Fibroblast of skin of abdomen (primary cell): ENCODE data around the gene ALB. TPM values are rescaled to one million over a fixed set of nuclear protein-coding genes. Genes with fewer than 3 reads are reported as not detected.
"Not testable (repeated sequence)": the region's sequence is repeated elsewhere in the genome, so short reads cannot be mapped to it uniquely, and the experiment has no call there.

Source experiments
- DNase-seq: peaks from one replicate; pipeline ENCODE4 v3.0.0-alpha.2; 2013
- polyA plus RNA-seq, 2 experiments: library from polyadenylated mRNA; unstranded; fragments of 120-200 nt; gene quantifications; one replicate each; pipeline ENCODE4 v1.2.1, GENCODE V29; 2013; ENCODE audit not compliant: insufficient read length in 2 of 2

The ALB gene
- polyA plus RNA-seq (2013, experiment 1 of 2; ENCODE audit: insufficient read length), result 0.44 TPM
- 0.19 TPM for polyA plus RNA-seq (2013, experiment 2 of 2; ENCODE audit: insufficient read length)

- DNase-seq, result no peak
Measured at GRCh38 chr4:73404042-73404441, at the start of gene ALB. Gene ALB, plus strand, starts transcription at chr4:73404287. Its CDS starts 41 bp downstream, at chr4:73404328.

DNA sequence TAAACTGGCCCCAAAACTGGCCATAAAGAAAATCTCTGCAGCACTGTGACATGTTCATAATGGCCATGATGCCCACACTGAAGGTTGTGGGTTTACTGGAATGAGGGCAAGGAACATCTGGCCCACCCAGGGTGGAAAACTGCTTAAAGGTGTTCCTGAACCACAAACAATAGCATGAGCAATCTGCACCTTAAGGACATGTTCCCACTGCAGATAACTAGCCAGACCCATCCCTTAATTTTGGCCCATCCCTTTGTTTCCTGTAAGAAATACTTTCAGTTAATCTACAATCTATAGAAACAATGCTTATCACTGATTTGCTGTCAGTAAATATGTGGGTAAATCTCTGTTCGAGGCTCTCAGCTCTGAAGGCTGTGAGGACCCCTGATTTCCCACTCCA, 46.9 kb upstream of the ALB start:
- DNase-seq, result not testable (repeated sequence)

DNA sequence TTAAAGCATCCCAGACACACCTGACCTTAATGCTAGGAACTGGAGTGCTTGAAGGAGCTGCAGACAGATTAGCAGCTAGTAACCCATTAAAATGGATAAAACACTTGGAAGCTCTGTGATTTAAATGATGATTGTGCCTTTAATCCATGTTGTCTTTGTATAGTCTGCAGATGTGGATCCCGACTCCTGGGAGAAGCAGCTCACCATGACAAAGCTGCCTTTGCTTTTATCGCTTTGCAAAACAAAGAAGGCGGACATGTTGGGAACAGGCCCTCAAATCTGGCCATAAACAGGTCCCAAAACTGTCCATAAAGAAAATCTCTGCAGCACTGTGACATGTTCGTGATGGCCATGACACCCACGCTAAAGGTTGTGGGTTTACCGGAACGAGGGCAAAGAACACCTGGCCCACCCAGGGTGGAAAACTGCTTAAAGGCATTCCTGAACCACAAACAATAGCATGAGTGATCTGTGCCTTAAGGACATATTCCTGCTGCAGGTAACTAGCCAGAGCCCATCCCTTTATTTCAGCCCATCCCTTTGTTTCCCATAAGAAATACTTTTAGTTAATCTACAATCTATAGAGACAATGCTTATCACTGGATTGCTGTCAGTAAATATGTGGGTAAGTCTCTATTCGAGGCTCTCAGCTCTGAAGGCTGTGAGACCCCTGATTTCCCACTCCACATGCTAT, 34.4 kb upstream of the ALB start:
- DNase-seq, result not testable (repeated sequence)

- DNase-seq, result no peak
Measured at GRCh38 chr4:73375328-73375741, 28.8 kb upstream of the ALB start.

DNA sequence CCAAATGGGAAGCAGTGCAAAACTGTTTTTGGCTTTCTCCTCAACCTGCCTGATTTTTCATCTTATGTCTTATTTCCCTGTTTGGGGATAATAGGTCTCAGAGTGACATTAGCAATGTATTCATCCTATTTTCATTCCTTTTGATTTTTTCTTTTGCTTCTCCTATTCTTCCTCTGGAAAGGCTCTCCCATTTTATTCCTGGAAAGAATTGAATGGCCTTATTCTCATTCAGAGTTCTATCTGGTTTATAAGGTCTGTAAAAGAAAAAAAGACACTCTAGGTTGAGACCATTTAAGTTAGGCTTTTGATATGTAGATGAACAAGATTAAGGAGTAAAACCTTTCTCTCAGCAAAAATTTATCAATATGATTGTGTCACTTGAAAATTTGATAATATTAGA, 27.8 kb upstream of the ALB start:
- DNase-seq, result no peak

GRCh38 chr4:73376976-73377375, 27.1 kb upstream of the ALB start:
- DNase-seq, result no peak

DNA sequence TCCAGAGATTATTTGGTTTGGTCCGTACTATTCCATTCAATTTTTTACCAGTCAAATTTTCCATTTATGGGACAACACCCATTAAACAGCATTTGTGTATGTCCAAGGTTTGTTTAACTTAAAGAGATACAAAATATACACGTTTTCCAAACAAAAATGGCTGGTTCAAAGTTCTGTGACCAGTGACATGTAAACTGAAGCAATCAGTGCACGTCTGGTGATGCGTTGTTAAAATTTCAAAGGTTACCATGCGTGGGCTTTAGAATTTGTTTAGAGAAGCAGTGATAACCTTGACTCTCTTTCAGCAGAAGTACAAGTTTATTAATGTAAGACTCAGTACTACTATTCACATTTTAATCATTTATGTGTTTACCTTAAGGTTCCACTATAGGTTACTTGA, 25.2 kb upstream of the ALB start:
- no peak for DNase-seq

GRCh38 chr4:73379946-73380345, 24.1 kb upstream of the ALB start:
- DNase-seq, result no peak

DNA sequence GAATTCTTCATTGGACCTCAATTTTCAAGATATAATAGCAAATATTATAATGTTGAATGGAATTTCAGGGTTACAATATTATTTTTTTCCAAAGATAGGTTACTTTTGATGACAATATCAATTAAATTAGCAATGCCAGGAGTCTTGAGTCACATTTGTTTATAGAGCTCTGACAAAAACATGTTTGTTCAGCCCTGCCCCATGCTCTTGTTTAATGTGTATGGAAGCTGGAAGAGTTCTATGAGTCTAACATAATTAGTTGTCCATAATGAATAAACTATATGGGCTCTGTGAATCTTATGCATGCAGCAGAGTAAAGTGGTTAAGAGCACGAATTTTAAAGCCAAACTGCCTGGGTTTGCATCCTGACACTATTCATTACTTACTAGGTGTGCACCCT, 22.9 kb upstream of the ALB start:
- DNase-seq, result no peak

DNA sequence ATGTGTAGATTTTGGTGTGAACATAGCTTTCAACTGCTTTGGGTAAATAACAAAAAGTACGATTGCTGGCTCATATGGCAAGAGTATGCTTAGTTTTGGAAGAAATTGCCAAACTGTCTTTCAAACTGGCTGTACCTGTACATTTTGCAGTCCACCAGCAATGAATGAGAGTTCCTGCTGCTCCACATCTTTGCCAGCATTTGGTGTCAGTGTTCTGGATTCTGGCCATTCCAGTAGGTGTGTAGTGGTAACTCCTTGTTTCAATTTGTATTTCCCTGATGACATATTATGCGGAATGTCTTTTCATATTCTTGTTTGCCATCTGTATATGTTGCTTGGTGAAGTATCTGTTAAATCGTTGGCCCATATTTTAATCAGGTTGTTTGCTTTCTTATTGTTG, 20.6 kb upstream of the ALB start:
- no peak for DNase-seq

DNA sequence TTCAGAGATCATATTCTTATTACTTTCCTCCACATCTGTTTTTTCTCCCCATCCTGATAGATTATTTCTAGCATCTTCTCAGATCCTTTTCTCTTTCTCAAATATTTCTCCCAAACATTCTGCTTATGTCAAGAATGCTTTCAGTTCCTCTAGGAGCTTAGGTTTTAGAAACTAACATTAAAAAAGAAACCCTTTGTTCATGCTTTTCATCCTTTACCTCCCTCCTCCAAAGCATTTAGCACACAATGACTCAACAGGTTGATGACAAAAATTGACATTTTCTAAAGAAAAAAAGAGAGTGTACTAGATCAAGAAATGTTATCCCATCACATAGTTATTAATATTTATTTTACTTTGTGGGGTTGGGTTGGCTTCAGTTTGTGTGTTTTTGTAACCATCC, 16.5 kb upstream of the ALB start:
- no peak for DNase-seq

DNA sequence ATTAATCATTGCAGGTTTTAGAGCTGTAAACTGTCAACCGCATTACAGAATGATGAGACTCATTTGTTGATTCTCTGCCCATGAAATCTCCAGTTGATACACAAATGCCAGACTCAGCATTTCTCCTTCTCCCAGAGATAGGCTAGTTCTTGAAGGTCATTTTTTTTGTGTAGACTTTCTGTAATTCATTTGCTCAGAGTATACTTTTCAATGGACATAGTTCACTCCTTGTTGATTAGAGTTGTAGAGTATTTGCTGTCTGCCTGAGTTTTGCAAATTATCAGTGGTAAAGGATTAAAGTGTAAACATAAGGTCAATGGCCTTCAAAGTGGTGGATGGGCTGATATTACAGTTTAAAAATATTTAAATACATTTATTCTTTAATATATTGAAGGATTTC, 15.2 kb upstream of the ALB start:
- no peak for DNase-seq

GRCh38 chr4:73389663-73390062, 14.4 kb upstream of the ALB start:
- not testable (repeated sequence) for DNase-seq

DNA sequence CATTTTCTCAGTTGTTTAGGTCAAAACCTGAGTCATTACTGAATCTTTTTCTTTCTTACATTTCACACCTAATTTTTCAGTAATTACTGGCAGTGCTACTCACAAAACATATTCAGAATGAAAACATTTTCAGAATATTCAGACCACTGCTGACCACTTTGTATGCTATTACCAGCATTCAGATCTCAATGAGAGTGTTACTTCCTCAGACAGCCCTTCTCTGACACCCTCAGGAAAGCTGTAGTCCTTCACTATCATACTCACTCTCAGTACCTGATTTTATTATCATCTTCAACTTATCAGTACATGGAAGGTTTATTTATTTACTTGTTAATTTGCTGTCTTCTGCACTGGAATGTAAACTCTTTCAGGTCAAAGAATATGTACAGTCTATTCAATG, 12.3 kb upstream of the ALB start:
- no peak for DNase-seq

DNA sequence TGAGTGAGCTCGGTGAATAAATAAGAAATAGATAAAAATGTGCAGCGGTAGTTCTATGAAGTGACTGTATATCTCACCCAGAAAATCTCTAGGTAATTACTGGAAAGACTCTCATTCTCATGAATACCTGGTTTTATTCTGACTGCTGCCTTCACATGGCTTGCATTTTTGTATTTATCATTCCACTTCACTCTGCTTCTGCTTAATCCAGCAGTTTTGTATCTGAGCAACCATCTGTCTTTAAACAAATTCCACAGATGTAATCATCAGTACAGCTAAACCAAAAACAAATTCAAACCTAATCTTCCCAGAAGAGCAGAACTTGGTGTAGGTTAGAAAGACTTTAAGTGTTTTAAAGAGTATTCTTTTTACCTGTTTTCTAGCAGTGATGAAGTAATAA, 11.2 kb upstream of the ALB start:
- DNase-seq, result no peak

GRCh38 chr4:73396304-73396703, 7.8 kb upstream of the ALB start:
- DNase-seq, result no peak

DNA sequence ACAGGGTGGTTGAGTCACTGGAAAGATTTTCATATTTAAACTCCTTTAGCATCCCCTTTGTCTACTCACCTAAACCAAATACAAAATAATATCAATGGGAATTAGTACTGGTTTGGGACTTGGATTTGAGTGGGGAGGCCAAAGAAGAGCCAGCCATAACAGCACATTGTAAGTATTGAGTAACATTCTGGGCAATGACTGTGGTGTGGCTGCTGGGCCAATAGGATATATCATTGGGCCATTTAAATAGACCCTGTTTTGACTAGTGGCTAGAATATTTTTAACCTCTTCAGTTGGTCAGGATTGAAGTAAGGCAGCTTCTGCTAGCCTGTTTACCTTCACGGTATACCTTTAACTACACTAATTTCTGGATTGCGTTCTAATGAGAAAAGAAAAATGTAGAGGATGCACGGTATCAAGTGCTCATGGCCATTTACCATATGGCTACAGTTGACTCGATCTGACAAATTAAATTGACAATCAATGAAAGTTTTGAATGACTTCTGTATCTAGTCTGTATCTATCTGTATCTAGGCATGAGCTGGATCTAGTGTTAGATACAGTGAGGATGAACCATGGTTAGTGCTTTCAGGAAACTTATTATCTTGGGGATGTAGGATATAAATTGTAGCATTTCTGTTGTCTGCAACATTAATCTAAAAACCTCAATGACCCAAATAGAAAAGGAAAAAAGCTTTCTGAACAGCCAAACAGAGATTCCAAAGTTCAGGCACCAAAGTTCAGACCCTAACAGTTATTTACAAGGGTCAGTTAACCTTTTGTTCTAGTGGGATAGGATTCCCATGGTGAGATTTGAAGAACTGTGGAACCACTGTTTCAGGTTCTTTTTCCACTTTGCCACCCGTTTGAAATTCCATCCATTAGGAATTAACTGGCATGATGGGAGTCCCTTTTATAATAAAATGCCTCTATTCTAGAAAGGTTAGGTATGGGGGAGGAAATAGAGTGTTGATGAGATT, 6.8 kb upstream of the ALB start:
- no peak for DNase-seq

- DNase-seq, result no peak
Measured at GRCh38 chr4:73401412-73401811, 2.7 kb upstream of the ALB start.

DNA sequence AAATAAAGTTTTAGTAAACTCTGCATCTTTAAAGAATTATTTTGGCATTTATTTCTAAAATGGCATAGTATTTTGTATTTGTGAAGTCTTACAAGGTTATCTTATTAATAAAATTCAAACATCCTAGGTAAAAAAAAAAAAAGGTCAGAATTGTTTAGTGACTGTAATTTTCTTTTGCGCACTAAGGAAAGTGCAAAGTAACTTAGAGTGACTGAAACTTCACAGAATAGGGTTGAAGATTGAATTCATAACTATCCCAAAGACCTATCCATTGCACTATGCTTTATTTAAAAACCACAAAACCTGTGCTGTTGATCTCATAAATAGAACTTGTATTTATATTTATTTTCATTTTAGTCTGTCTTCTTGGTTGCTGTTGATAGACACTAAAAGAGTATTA, 370 bp downstream of the ALB start:
- DNase-seq, result no peak

DNA sequence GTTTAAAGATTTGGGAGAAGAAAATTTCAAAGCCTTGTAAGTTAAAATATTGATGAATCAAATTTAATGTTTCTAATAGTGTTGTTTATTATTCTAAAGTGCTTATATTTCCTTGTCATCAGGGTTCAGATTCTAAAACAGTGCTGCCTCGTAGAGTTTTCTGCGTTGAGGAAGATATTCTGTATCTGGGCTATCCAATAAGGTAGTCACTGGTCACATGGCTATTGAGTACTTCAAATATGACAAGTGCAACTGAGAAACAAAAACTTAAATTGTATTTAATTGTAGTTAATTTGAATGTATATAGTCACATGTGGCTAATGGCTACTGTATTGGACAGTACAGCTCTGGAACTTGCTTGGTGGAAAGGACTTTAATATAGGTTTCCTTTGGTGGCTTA, 1.1 kb downstream of the ALB start:
- DNase-seq, result no peak

GRCh38 chr4:73406548-73406875, 2.4 kb downstream of the ALB start:
- DNase-seq, result peak; percentile 4

GRCh38 chr4:73407227-73407673, 3.2 kb downstream of the ALB start:
- DNase-seq, result no peak

DNA sequence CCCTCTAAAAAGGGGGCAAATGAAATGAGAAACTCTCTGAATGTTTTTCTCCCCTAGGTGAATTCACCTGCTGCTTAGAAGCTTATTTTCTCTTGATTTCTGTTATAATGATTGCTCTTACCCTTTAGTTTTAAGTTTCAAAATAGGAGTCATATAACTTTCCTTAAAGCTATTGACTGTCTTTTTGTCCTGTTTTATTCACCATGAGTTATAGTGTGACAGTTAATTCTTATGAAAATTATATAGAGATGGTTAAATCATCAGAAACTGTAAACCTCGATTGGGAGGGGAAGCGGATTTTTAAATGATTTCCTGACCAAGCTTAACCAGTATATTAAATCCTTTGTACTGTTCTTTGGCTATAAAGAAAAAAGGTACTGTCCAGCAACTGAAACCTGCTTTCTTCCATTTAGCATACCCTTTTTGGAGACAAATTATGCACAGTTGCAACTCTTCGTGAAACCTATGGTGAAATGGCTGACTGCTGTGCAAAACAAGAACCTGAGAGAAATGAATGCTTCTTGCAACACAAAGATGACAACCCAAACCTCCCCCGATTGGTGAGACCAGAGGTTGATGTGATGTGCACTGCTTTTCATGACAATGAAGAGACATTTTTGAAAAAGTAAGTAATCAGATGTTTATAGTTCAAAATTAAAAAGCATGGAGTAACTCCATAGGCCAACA, 4.2 kb downstream of the ALB start:
- DNase-seq, result no peak
